Activated CD4-positive, alpha-beta memory T cell treated with anti-CD3 and anti-CD28 coated beads, Interleukin-2, amount 10 ng/mL, durations not matched to agents 7 days and 5 days (primary cell): Measurements from ENCODE around the gene SYNE1. TPM values are rescaled to one million over a fixed set of nuclear protein-coding genes. Genes with fewer than 3 reads are reported as not detected.

Experiments used
- CTCF ChIA-PET: fragments of 350-600 bp; sonication (Branson Sonifier 250); formaldehyde crosslinking; loops from one replicate; lab custom pipeline; 2021; ENCODE audit warnings: antibody characterized with exemption, inconsistent platforms; lab: Charles Lee
- POLR2A ChIA-PET: fragments of 350-600 bp; sonication (Branson Sonifier 250); formaldehyde crosslinking; loops from one replicate; lab custom pipeline; 2021; ENCODE audit warnings: antibody characterized with exemption; lab: Charles Lee
- DNase-seq: peaks from one replicate; pipeline ENCODE4 v3.0.0-alpha.2; 2020
- H3K27ac Mint-ChIP-seq: one replicate; pipeline ENCODE4 v1.8.0; 2021; ENCODE audit warnings: mild to moderate bottlenecking, mixed read lengths
- H3K27me3 Mint-ChIP-seq: one replicate; pipeline ENCODE4 v1.8.0; 2021; ENCODE audit warnings: mixed read lengths
- H3K36me3 Mint-ChIP-seq: one replicate; pipeline ENCODE4 v1.8.0; 2021; ENCODE audit warnings: low read depth, mixed read lengths
- H3K4me1 Mint-ChIP-seq: one replicate; pipeline ENCODE4 v1.8.0; 2021; ENCODE audit warnings: mixed read lengths
- H3K4me3 Mint-ChIP-seq: one replicate; pipeline ENCODE4 v1.8.0; 2021; ENCODE audit warnings: mild to moderate bottlenecking, mixed read lengths
- H3K9me3 Mint-ChIP-seq: one replicate; pipeline ENCODE4 v1.8.0; 2021; ENCODE audit warnings: mixed read lengths
- total RNA-seq, 2 experiments: library from RNA; stranded (reverse); gene quantifications; one replicate each; pipeline ENCODE4 v1.2.3, GENCODE V29; 2021

The SYNE1 gene
- total RNA-seq, 2 experiments from 2014 or later = 85.5 to 86.8 TPM

DNA sequence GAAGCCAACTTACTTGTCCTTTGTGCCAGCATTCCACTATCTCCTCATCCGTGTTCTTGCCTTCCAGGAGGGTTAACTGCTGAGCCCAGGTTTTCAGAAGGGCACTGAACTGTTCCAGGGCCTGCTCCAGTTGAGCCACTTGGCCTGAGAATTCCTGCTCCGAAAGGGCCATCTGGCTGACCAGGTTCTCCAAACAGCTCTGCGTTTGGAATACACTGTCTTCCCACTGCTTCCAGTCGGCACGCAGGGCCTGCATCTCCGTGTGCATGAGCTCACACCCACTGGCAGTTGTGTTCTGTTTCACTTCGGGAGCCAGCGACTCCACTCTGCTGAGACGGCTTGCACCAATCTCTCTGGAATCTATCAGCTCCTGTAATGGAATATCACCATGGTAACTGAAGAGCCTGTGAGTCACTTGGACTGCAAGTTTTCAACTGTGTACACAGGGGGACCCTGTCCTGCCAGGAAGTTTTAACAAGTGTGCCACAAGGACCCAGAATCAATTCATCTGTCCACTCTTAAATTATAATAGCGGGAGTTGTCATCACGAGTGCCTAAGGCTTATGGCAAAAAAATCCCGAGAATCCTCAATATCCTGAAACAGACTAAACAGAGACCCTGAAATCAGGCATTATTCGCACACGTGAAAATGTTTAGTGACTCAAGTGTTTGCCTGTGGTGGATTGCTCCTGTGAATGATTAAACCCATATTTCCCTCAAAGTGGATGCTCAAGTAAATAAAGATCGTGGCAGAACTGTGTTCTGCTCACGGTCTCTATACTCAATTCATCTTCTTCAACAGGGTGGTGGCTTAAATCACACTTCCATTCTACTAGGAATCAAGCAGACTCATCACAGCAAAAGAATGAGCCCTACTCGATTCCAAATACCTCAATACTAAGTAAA, 255.9 kb downstream of the SYNE1 start:
- ChIA-PET POLR2A (interaction anchor here (0.6 kb wide), 1 partner anchor 199 kb away, joined by 4 read pairs; no protein-coding TSS in a partner anchor), CTCF (interaction anchor here (0.6 kb wide), 1 partner anchor 1986 kb away, joined by 3 read pairs; no protein-coding TSS in a partner anchor)
- Mint-ChIP-seq H3K27me3 (peaks cover 11% of the 10 kb centered on the region), H3K27ac (no peak overlapping the region), H3K4me1 (no peaks in the 10 kb centered on the region), H3K9me3 (no peaks in the 10 kb centered on the region), H3K36me3 (no peaks in the 10 kb centered on the region), H3K4me3 (no peak overlapping the region)
- no peak for DNase-seq

DNA sequence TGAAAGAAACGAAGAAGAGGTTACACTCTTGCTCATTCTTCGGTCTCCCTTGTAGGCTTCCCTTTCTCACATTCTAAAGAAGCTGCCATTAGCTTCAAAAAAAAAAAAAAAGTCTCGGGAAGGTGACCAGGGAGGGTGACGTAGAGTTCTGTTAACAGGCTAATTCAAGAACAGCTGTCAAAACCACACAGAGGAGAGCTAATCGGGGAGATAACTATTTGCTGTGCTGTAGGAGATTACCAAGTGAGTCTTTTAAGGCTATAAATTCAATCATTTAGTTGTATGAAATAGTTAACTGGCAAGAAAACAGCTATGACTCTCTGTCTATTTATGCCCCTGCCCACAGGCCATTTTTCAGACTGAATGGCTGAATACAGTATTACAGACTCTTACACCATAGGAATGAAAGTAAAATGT, 256.8 kb downstream of the SYNE1 start:
- no peaks in the 10 kb centered on the region for H3K4me1 Mint-ChIP-seq
- CTCF ChIA-PET = interaction anchor here (0.6 kb wide), 1 partner anchor 1985 kb away, joined by 3 read pairs; no protein-coding TSS in a partner anchor

DNA sequence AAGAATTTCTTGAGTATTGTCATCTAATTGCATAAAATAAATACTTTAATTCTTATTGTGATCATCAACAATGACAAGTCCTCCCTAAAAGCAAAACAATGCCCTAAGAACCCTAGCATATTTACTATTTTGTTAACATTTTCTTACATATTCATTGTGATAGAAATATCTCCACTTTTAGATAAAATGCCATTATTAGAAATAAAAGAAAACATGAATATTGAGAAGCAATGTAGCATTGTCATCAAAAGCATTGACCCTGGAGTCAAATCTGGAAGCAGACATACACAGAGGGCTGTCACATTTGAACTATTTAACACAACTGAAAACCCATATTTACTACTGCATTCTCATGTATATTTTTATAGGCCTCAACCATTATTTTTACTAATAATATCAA, 257.7 kb downstream of the SYNE1 start:
- H3K27me3 Mint-ChIP-seq = peaks cover 10% of the 10 kb centered on the region
- no peaks in the 10 kb centered on the region for H3K36me3 Mint-ChIP-seq
- H3K4me3 Mint-ChIP-seq = no peak overlapping the region
- DNase-seq = no peak
- H3K27ac Mint-ChIP-seq = no peak overlapping the region
- no peaks in the 10 kb centered on the region for H3K4me1 Mint-ChIP-seq
- ChIA-PET POLR2A (no interaction called here), CTCF (no interaction called here)
- no peaks in the 10 kb centered on the region for H3K9me3 Mint-ChIP-seq

More for the DNA sequence above, 256.8 kb downstream of the SYNE1 start:
- no peak overlapping the region for H3K27ac Mint-ChIP-seq
- H3K4me3 Mint-ChIP-seq = no peak overlapping the region
- H3K9me3 Mint-ChIP-seq = no peaks in the 10 kb centered on the region
- DNase-seq = no peak
- POLR2A ChIA-PET = interaction anchor here (0.6 kb wide), 1 partner anchor 200 kb away, joined by 4 read pairs; no protein-coding TSS in a partner anchor
- no peaks in the 10 kb centered on the region for H3K36me3 Mint-ChIP-seq
- H3K27me3 Mint-ChIP-seq = peaks cover 11% of the 10 kb centered on the region

DNA sequence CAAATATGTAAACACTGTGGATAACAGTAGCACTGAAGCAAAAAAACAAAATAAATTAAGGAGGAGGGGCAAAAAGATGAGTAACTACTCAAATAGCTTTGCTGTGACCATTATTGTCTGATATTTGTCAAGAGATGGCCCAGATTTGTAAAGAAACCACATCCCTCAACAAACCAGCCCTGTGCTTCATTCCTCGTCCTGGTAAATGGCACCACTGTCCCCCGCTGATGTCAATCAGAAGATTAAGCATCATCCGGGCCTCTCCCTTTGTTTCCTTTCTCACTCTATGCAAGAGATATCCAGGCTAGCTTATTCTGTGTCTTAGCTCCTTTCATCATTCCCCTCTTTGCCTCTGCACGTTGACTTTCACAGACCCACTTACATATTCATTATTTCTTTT, 259.0 kb downstream of the SYNE1 start:
- DNase-seq = no peak
- Mint-ChIP-seq H3K9me3 (no peaks in the 10 kb centered on the region), H3K27me3 (peaks cover 4% of the 10 kb centered on the region), H3K36me3 (no peaks in the 10 kb centered on the region), H3K27ac (no peak overlapping the region), H3K4me3 (no peak overlapping the region), H3K4me1 (no peaks in the 10 kb centered on the region)
- ChIA-PET POLR2A (no interaction called here), CTCF (no interaction called here)

DNA sequence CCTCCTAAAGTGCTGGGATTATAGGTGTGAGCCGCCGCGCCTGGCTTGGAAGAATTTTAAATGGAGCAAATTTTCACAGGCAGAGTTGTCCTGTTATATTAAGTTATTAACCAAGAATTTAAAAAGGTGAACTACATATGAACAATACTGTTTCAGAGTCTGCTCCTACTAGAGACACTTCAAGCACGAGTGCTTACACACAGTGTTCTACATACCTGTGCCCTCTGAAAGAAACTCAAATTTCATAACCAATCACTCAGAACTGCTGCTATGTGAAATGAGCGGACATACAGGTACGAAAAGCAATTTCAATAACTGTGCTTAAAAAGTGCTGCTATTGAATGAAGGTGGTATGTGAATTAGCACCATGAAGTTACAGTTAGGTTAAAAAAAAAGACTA, 262.0 kb downstream of the SYNE1 start:
- POLR2A ChIA-PET = no interaction called here
- Mint-ChIP-seq H3K4me3 (no peak overlapping the region), H3K4me1 (no peaks in the 10 kb centered on the region), H3K9me3 (no peaks in the 10 kb centered on the region), H3K36me3 (no peaks in the 10 kb centered on the region), H3K27me3 (peaks cover 3% of the 10 kb centered on the region), H3K27ac (no peak overlapping the region)
- CTCF ChIA-PET = no interaction called here
- no peak for DNase-seq

DNA sequence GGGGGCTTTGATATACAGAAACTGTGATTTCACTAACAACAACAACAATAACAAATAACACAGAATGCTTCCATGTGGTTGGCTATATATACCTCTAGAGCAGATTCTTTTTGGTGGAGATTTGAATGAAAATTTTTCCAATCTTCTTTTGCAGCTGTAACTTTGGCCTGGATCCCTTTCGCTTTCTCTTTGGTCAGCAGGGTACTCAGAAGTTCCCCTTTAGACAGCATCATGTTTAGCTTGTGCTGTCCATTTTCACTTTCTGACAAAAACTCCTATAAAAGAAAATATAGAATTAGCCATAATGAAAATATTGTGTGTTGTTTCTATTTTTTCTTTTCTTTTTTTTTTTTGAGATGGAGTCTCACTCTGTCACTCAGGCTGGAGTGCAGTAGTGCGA, 264.2 kb downstream of the SYNE1 start:
- H3K9me3 Mint-ChIP-seq = no peaks in the 10 kb centered on the region
- POLR2A ChIA-PET = no interaction called here
- H3K27me3 Mint-ChIP-seq = peaks cover 9% of the 10 kb centered on the region

DNA sequence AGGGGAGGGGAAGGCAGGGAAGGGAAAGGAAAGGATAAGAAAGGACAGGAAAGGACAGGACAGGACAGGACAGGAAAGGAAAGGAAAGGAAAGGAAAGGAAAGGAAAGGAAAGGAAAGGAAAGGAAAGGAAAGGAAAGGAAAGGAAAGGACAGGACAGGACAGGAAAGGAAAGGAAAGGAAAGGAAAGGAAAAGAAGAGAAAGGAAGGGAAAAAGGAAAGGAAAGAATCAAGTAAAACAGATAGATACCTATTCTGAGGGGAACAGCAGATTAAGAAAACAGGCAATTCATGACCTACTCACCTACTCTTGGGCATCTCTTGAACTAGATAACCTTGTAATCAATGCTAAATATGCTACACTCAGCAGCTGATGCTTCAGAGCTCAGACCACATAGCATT, 265.4 kb downstream of the SYNE1 start:
- Mint-ChIP-seq H3K9me3 (no peaks in the 10 kb centered on the region), H3K27ac (no peak overlapping the region), H3K4me1 (no peaks in the 10 kb centered on the region), H3K36me3 (no peaks in the 10 kb centered on the region), H3K27me3 (peaks cover 9% of the 10 kb centered on the region), H3K4me3 (no peak overlapping the region)
- no peak for DNase-seq
- ChIA-PET CTCF (no interaction called here), POLR2A (no interaction called here)

More for the DNA sequence above, 264.2 kb downstream of the SYNE1 start:
- DNase-seq = no peak
- Mint-ChIP-seq H3K4me1 (no peaks in the 10 kb centered on the region), H3K27ac (no peak overlapping the region), H3K36me3 (no peaks in the 10 kb centered on the region), H3K4me3 (no peak overlapping the region)
- CTCF ChIA-PET = no interaction called here

DNA sequence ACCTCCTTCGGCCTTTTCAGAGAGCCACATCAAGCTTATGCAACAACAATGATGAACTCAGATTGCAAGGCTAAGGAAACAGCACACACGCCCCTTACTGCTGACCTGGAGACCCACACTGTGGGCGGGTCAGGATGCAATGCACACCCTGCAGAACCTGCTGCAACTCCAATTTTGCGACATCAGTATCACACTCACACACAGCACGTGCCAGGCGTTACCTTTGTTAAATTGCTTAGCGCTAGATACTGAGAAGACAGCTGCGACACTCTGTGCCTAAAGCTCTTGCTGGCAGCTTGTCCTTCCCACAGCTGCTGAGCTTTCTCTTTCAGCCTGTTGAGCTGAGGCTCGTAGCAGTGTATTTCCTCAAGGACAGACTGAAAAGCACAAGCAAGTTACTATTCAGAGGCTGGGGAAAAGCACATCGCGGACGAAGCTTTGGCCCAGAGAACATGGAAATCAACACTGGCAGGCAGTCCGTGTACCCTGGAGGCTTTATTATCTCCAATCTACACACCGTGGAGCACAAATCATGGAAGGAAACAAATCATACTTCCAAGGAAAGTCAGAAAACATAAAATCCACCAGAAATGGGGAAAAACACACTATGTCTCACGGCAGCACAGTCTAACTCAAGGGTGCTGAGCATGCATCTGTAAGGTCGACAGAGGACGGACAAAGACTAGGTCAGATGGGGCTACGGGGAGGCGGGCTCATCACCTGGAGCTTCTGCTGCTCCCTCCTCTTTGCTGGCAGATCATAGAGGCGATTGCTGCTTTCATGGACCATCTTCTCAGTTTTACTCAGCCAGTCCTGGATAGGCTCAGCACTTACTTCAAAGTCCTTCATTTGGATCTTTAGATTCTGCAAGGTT, 268.2 kb downstream of the SYNE1 start:
- DNase-seq = no peak
- H3K27ac Mint-ChIP-seq = no peak overlapping the region
- H3K27me3 Mint-ChIP-seq = peaks cover 12% of the 10 kb centered on the region
- no peaks in the 10 kb centered on the region for H3K36me3 Mint-ChIP-seq
- no peaks in the 10 kb centered on the region for H3K9me3 Mint-ChIP-seq
- no peaks in the 10 kb centered on the region for H3K4me1 Mint-ChIP-seq
- ChIA-PET POLR2A (no interaction called here), CTCF (no interaction called here)
- no peak overlapping the region for H3K4me3 Mint-ChIP-seq

DNA sequence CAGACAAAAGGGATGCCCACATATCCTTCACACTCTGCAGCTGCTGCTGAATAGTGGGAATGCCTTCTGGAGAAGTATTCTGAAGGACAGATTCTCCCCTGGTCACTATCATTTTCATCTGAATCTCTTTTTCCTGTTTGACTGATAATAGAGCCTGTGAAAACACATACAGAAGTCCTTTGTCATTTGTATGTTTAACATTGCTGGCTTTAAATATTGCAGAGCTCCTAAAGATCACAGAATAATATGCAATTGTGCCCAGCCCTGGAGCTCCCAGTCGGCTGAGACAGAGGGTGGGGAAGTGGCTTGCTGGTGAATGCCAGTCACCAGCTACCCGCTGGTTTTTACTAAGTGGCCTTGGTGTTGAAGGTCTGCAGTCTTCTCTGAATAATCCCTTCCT, 272.3 kb downstream of the SYNE1 start:
- POLR2A ChIA-PET = no interaction called here
- CTCF ChIA-PET = interaction anchor here (1.2 kb wide), 1 partner anchor 26 kb away, joined by 6 read pairs; no protein-coding TSS in a partner anchor
- DNase-seq = no peak
- Mint-ChIP-seq H3K9me3 (no peaks in the 10 kb centered on the region), H3K27me3 (peaks cover 6% of the 10 kb centered on the region), H3K4me1 (no peaks in the 10 kb centered on the region), H3K4me3 (no peak overlapping the region), H3K36me3 (no peaks in the 10 kb centered on the region), H3K27ac (no peak overlapping the region)

DNA sequence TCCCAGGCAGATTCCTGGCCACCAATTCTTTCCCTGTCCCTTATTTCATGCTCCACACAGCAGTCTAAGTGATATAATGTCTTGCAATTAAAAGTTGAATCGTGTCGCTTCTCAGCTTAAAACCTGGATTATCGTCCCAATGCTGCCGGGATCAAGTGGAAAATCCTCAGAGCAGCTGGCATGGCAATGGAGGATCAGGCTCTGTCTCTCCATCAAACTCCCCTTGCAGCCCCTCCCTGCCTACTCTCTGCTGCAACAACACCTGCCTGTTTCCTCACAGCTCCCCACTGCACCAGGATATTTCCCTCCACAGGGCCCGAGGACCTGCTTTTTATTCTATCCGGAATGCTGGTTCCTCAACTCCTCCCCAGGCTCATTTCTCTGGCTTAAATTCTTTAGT, 277.1 kb downstream of the SYNE1 start:
- Mint-ChIP-seq H3K4me1 (no peaks in the 10 kb centered on the region), H3K4me3 (no peak overlapping the region), H3K27me3 (no peaks in the 10 kb centered on the region), H3K9me3 (no peaks in the 10 kb centered on the region), H3K36me3 (no peaks in the 10 kb centered on the region), H3K27ac (no peak overlapping the region)
- no peak for DNase-seq
- ChIA-PET POLR2A (no interaction called here), CTCF (no interaction called here)

DNA sequence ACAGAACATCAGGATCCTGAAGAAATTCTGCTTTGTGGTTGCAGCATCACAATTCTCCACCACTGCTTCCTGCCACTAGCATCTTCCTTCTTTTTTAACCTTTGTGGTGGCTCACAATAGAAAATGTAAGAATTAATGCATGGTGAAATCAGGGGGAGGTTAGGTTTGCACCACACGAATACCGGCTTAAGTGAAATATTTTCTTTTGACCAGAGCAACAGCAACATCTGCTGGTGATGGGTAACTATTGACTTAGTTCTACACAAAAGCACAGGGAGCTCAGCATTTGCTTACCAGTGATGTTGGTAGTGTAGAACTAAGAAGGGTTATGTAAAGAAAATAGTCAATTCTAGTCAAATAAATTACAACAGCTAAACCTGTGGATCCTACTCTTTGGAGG, 280.5 kb downstream of the SYNE1 start:
- Mint-ChIP-seq H3K4me1 (no peaks in the 10 kb centered on the region), H3K4me3 (no peak overlapping the region), H3K36me3 (no peaks in the 10 kb centered on the region), H3K27me3 (no peaks in the 10 kb centered on the region), H3K9me3 (no peaks in the 10 kb centered on the region), H3K27ac (no peak overlapping the region)
- ChIA-PET POLR2A (no interaction called here), CTCF (interaction anchor here (0.6 to 1.1 kb wide), 4 partner anchors 9 to 590 kb away, joined by 3 to 7 read pairs (median 4); no protein-coding TSS in a partner anchor)
- no peak for DNase-seq

DNA sequence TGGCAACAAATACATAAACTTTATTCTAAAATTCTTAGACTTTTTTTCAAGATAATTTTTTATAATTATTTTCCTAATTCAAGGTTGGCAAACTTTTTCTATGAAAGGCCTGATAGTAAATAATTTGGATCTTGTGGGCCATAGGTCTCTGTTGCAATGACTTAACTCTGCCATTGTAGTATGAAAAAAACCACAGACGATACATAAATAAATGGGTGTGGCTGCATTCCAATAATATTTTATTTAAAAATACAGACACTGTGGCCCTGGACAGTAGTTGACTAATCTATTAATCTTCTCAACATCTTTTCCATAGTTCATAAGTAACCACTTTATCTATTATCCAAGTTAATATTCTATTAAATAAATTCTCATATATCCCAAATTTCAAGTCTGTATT, 281.1 kb downstream of the SYNE1 start:
- Mint-ChIP-seq H3K9me3 (no peaks in the 10 kb centered on the region), H3K4me3 (no peak overlapping the region), H3K27me3 (no peaks in the 10 kb centered on the region), H3K4me1 (no peaks in the 10 kb centered on the region), H3K27ac (no peak overlapping the region), H3K36me3 (no peaks in the 10 kb centered on the region)
- DNase-seq = no peak
- POLR2A ChIA-PET = no interaction called here
- CTCF ChIA-PET = no interaction called here

DNA sequence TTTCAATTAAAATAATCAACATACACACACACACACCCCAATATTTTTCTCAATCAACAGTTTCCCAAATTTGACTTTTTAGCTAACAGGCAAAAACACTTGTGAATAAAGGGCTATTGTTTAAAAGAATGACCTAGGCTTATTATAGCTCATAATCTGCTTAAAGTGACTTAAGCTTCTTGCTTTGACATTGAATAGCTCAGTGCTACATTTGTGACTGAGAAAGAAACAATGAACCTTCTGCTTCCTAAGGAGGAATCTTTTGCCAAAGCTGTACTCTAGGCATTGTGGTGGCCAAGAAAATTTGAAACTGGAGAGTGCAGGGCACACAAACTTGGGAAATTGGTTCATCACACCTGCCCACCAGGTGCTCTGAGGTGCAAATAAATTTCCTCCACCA, 282.0 kb downstream of the SYNE1 start:
- ChIA-PET CTCF (no interaction called here), POLR2A (no interaction called here)
- Mint-ChIP-seq H3K27me3 (no peaks in the 10 kb centered on the region), H3K27ac (no peak overlapping the region), H3K4me1 (no peaks in the 10 kb centered on the region), H3K4me3 (no peak overlapping the region), H3K36me3 (no peaks in the 10 kb centered on the region), H3K9me3 (no peaks in the 10 kb centered on the region)
- no peak for DNase-seq
